HT1080 (cell line): ENCODE results near the gene FOXL3. TPM values are rescaled to one million over a fixed set of nuclear protein-coding genes. Genes with fewer than 3 reads are reported as not detected.

ENCODE experiments used
- DNase-seq: peaks from one replicate; pipeline ENCODE4 v3.0.0-alpha.2; 2015; ENCODE audit warnings: low read depth
- total RNA-seq: library from RNA; depleted of rRNA; stranded (reverse); fragments of >200 nt; shearing (Covaris generic); gene quantifications from 2 replicates; pipeline ENCODE4 v1.2.3, GENCODE V29; 2014

The FOXL3 gene
- total RNA-seq, 1 experiment from 2014 or later, result not detected

GRCh38 chr7:265998-266850 lies 23.7 kb upstream of the FOXL3 start:
- no peak for DNase-seq

DNA sequence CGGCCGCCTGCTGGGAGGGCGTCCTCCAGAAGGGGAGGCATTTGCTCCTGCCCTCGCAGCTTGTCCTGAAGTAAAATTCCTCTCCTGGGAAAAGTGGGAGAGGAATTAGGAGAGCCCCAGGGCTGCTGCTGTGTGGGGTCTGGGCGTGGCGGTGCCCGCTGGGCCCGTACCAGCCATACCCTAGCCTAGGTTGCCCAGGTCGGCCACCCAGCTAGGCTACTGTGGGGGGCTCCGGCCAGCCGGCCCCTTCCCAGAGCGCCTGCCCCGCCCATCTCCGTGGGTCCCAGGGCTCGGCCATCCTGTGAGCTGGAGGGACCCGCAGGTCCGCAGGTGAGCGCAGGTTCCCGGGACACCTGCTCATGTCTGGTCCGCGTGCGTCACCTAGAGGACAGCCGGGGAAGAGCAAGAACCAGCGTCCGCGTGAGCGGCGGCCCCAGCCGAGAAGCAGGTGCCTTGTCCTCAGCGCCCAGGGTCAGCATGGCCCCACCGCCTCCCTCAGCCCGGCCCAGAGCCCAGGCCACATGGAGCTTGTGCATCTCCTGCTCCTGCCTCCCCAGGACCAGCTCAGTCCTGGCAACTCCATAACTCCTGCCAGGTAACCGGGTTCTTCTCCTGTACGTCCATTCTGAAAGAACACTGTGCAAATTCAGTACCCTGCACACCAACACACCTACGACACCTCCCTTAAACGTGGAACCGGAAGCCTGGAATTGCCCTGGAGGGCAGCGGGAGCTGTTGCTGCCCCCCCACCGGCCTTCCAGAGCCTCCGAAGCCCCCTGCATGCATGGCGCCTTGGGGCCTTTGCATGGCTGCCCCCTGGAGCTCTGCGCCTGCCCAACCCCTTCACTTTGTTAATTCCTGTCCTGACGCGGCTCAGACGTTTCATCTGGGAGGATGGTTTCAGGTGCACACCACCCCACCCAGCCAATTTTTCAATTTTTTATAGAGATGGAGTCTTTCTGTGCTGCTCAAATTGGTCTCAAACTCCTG lies 22.8 kb upstream of the FOXL3 start:
- no peak for DNase-seq

GRCh38 chr7:268991-269390 lies 21.0 kb upstream of the FOXL3 start:
- no peak for DNase-seq

GRCh38 chr7:269721-270120 lies 20.2 kb upstream of the FOXL3 start:
- no peak for DNase-seq

DNA sequence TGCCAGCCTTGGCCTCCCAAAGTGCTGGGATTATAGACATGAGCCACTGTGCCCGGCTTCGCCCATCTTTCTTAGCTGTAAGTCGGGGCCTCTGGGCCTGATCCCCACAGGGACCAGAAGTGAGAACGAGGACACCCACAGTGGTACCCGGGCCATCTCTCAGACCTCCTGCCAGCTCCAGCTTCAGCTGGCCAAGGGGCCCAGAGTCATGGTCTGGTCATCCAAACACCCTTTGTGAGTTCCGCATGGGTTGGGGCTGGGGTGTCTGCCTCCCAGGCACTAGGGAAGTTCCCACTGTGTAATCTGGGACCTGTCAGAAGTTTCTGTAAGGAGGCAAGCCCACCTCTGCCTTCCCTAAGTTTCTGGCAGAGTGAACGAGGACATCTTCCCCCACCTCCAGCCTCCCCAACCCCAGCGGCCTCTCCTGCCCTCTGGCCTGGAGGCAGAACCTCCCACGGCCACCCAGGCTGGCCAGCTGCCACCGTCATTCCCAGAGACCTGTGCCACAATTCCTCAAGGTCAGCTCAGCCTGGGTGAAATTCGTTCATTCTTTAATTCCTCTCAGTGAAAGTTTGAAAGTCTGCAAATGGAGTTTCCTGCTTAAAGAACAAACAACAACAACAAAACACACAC lies 19.5 kb upstream of the FOXL3 start:
- no peak for DNase-seq

DNA sequence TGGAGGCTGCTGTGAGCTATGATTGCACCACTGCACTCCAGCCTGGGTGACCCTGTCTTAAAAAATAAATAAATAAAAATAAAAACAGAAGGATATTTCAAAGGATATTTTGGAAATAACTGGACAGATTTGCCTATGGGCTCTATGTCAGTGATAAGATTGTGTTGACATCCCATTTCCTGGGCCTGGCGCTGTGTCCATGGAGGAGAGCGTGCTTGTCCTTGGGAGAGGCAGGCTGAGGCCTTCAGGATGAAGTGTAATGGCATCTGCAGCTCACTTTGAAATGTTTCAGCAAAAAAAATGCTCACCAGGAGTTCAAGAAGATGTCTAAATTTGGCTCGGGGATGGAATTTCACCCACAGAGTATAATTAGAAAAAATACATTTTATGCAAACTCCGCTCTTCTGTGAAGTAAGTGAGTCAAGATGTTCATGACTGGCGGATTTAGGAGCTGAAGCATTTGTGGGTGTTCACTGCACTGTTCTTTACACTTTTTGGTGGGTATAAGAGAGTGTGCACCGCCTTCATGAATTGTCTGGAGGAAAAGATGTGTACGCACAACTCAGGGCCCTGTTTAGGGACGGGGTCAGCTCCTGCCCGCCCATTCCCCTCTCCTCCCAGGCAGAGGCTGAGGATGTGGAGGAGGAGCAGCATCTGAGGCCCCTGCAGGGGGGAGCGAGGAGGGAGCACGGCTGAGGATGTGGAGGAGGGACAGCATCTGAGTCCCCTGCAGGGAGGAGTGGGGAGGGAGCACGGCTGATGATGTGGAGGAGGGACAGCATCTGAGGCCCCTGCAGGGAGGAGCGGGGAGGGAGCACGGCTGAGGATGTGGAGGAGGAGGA lies 18.5 kb upstream of the FOXL3 start:
- no peak for DNase-seq

GRCh38 chr7:272108-272615 lies 17.8 kb upstream of the FOXL3 start:
- no peak for DNase-seq

DNA sequence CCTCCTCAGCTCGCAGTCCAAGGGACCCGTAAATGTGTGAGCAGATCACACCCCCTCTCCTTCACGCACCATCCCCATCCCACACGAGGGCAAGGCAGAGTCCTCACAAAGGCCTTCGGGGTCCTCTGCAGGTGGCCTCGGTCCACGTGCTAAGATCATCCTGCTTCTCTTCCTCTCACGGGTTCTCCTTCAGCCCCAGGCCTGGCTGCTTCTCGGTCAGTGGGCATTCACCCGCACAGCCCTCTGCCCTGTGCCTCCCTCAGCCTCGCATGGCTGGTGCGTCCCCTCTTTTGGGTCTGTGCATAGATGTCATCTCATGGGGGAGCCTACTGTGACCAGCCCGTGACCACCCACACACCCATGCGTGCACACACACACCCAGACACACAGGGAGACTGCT lies 17.3 kb upstream of the FOXL3 start:
- no peak for DNase-seq

DNA sequence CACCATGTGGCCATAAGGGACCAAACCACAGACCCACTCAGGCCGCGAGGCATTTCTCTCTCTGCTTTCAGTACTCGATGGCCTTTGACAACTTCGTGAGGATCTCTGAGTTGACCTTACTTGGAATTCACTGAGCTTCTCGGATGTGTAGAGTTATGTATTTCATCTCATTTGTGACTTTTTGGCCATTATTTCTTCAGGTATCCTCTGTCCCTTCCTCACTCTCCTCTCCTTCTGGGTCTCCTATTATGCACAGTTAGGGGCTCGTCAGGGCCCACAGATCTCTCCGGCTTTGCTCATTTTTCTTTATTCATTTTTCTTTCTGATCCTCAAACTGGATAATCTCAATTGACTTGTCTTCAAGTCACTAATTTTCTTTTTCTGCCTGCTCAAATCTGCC lies 16.6 kb upstream of the FOXL3 start:
- DNase-seq, result no peak

- no peak for DNase-seq
These were observed 15.7 kb upstream of the FOXL3 start for GRCh38 chr7:274266-274665.

DNA sequence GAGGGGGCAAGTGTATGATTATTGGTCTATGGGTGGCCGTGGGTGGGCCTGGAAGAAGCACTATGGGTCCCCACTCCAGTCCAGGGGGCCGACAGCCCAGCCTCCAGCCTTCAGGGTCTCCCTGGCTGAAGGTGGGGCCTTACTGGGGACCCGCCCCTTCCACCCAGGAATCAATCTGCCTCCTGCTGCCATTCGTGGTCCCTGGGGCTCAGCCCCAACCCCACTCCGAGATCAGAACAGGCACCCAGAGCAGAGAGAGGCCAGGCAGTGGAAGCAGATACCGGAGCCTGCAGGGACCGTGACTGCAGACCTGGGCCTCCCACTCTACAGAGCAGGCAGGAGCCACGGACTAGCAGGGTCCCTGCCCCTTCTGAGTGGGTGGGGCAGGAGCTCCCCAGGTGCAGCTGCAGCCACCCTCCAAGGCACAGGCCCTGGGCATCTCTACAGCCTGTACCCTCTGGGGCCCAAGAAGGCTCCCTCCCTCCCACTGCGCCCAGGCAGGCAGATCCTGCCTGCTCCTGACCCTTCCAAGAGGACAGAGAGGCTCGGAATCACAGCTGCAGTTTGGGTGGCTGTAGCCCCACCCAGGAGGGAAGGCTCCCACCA lies 13.6 kb upstream of the FOXL3 start:
- DNase-seq, result no peak

GRCh38 chr7:277228-277627 lies 12.7 kb upstream of the FOXL3 start:
- DNase-seq, result no peak

GRCh38 chr7:278081-278480 lies 11.9 kb upstream of the FOXL3 start:
- no peak for DNase-seq

- DNase-seq, result no peak
These were observed 10.1 kb upstream of the FOXL3 start for GRCh38 chr7:279821-280220.

DNA sequence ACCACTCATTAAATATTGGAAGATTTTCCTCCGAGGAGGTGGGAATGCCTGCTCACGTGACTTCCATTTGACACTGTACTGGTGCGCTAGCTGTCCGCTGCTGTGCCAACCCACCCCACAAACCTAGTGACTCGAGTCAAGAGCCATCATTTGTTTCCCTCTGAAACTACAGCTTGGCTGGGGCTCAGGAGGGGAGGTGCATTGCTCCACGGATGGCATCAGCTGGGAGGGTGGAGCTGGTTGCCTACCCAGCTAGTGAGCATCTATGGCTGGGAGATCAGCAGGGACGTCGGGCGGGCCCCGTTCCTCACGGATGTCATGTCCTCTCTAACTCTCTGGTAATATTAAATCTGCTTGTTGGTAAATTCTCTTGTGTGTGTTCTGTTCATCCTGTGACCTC lies 9.5 kb upstream of the FOXL3 start:
- no peak for DNase-seq

DNA sequence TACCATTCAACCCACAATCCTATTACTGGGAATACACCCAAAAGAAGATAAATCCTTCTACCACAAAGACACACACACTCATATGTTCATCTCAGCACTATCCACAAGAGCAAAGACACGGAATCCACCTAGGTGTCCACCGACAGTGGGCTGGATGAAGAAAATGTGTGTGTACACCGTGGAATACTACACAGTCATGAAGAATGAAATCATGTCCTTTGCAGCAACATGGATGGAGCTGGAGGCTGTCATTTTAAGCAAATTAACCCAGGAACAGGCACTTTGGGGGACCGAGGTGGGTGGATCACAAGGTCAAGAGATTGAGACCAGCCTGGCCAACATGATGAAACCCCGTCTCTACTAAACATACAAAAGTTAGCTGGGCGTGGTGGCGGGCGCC lies 8.3 kb upstream of the FOXL3 start:
- DNase-seq, result no peak

GRCh38 chr7:282621-283020 lies 7.3 kb upstream of the FOXL3 start:
- DNase-seq, result no peak

DNA sequence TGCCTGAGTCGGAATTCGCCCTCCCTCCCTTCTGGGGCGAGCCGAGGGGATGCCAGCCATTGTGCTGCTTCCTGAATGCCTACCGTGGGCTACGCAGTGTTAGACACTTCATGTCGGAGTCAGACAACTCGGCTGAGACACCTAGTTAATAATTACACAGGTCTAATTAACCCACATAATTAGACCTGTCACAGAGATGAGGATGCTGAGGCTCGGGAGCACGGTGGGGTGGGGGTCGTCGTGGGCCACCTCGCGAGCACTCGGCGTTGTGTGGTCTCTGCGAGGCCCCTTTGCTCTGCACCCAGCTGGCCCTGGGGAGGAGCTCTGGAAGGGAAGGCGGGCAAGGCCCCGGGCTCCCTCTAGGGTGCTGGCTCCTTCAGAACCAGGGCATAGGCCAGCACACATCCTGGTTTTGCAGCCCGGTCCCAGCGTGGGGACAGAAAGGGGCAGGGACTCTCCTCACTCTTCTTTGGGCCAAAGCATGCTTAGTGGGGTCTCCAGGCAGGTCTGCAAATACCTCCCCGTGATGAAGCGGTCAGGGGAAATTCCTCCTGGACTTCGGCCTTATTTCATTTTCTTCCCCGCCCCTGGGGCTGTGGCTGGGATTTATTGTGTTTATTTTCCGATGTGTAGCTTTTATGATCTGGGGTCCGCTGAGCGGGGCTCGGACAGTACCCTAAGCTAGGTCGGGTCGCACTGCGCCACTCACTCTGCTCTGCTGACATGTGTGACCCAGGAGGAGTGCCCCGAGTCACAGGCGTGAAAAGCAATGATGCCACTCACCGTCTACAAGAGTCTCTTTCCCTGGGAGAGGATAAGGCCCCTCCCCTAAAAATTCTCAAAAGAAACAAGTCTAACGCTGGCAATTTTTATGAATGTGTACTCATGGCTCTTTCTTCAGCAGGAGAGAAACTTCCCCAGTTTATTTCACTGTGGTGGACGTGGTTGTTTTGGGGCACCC lies 4.9 kb upstream of the FOXL3 start:
- DNase-seq, result no peak

DNA sequence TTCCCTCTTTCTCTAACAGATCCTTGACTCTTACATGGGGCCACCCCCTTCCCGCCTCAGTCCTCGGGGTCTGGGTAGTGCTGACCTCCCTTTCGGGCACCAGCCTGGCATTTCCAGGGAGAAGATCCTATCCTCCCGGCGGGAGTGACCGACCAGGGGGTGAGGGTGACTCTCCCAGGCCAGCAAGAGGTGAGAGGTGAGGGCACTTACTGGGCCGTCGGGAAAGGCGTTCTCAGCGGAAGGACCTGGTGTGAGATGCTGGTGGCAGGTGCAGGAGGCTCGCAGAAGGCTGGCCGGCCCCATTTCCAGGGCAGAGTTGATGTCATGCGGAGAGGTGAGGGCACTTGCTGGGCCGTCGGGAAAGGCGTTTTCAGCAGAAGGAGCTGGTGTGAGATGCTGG lies 4.2 kb upstream of the FOXL3 start:
- no peak for DNase-seq
